GM12878 (cell line): ENCODE data around the gene MRPS14. TPM values are rescaled to one million over a fixed set of nuclear protein-coding genes. Genes with fewer than 3 reads are reported as not detected.

Experiments used
- BHLHE40 ChIP-seq, 2 experiments: fragments of 450-650 bp in 1 of 2; IDR thresholded peaks; 2 replicates each; pipeline ENCODE4 v1.6.1; 2011 to 2017; ENCODE audit warnings: low read depth in 2 of 2, borderline replicate concordance in 1 of 2, improper control_type of control experiment in 1 of 2, low read length in 1 of 2, mild to moderate bottlenecking in 1 of 2
- BRCA1 ChIP-seq: IDR thresholded peaks from 2 replicates; pipeline ENCODE4 v1.6.1; 2011; ENCODE audit warnings: low read depth, low read length, improper control_type of control experiment
- CEBPZ ChIP-seq: fragments of 150-350 bp; IDR thresholded peaks from 2 replicates; pipeline ENCODE4 v1.6.1; 2016; ENCODE audit warnings: low read depth, low read length
- E2F8 ChIP-seq: fragments of 450-650 bp; IDR thresholded peaks from 2 replicates; pipeline ENCODE4 v1.6.1; 2018; ENCODE audit warnings: mild to moderate bottlenecking, low read depth, moderate library complexity; ENCODE audit not compliant: partially characterized antibody
- EP300 ChIP-seq, 2 experiments: fragments of 150-350 bp in 1 of 2; IDR thresholded peaks; 2 replicates each; pipeline ENCODE4 v1.6.1; 2011 to 2012; ENCODE audit warnings: low read depth in 2 of 2, low read length in 2 of 2, borderline replicate concordance in 1 of 2, improper control_type of control experiment in 1 of 2, inconsistent platforms in 1 of 2; ENCODE audit not compliant: control insufficient read depth in 1 of 2
- MTA3 ChIP-seq: IDR thresholded peaks from 2 replicates; pipeline ENCODE4 v1.6.1; 2012; ENCODE audit warnings: low read length, inconsistent platforms, borderline replicate concordance
- NKRF ChIP-seq: fragments of 450-650 bp; conservative IDR thresholded peaks from 2 replicates; pipeline ENCODE4 v1.6.1; 2017; ENCODE audit warnings: mild to moderate bottlenecking, moderate library complexity
- POLR2AphosphoS2 ChIP-seq: IDR thresholded peaks from 2 replicates; pipeline ENCODE4 v1.6.1; 2011; ENCODE audit warnings: low read depth, mild to moderate bottlenecking, low read length, improper control_type of control experiment, moderate library complexity
- RAD51 ChIP-seq: fragments of 450-650 bp; IDR thresholded peaks from 2 replicates; pipeline ENCODE4 v1.6.1; 2016; ENCODE audit warnings: moderate library complexity, mild to moderate bottlenecking, inconsistent platforms
- RUNX3 ChIP-seq: IDR thresholded peaks from 2 replicates; pipeline ENCODE4 v1.6.1; 2012; ENCODE audit warnings: low read length, inconsistent platforms
- polyA plus RNA-seq, 11 experiments: library from polyadenylated mRNA; depleted of rRNA in 4 of 11; unstranded in 6 of 11; stranded (reverse) in 5 of 11; fragments of >200 nt; fragmentation: Nextera tagmentation in 4 of 11; fragmentation: Illumina TruSeq in 1 of 11; extraction: Ambion mirVana in 4 of 11; extraction: Trizol in 1 of 11; gene quantifications; 1 replicate in 1 of 11; 2 replicates in 10 of 11; pipeline versions ENCODE4 v1.2.1 to v1.2.3, GENCODE V29; 2011 to 2016; ENCODE audit warnings: inconsistent platforms in 2 of 11, missing spikeins in 2 of 11, low read depth in 1 of 11
- total RNA-seq, 4 experiments: library from RNA; depleted of rRNA in 3 of 4; stranded (reverse); fragments of >200 nt in 3 of 4; fragmentation: Illumina TruSeq in 1 of 4; extraction: Trizol in 1 of 4; gene quantifications; 2 replicates each; pipeline versions ENCODE4 v1.2.1 to v1.2.3, GENCODE V29; 2013 to 2021

Gene MRPS14
- total and polyA plus RNA-seq, 10 of the 15 experiments (the other 5 are each of a cell fraction or from before 2014, with no cell fraction given) = 31.1 to 224 (median 50.4) TPM

- TF ChIP-seq E2F8 = no peak
- no peak for TF ChIP-seq CEBPZ
- no peak for TF ChIP-seq POLR2AphosphoS2
- TF ChIP-seq BHLHE40 (IDR thresholded peaks at IDR 0.05; ENCODE audit: borderline replicate concordance in 1 of 2, low read depth in 2 of 2, low read length in 1 of 2) = no peak
- no peak for TF ChIP-seq EP300 (IDR thresholded peaks at IDR 0.05; ENCODE audit: borderline replicate concordance in 1 of 2, control insufficient read depth in 1 of 2, low read depth in 2 of 2, low read length in 2 of 2)
- no peak for TF ChIP-seq BRCA1
- TF ChIP-seq MTA3 = no peak
- no peak for TF ChIP-seq RUNX3
- TF ChIP-seq NKRF = no peak
- no peak for TF ChIP-seq RAD51
Measured at GRCh38 chr1:175042650-175043049, 19.4 kb upstream of the MRPS14 start (continued).
